Mucosa of descending colon (tissue), 3 donors: ENCODE results near the gene NMNAT3. TPM values are rescaled to one million over a fixed set of nuclear protein-coding genes. Genes with fewer than 3 reads are reported as not detected.
"Not testable (repeated sequence)": the region's sequence is repeated elsewhere in the genome, so short reads cannot be mapped to it uniquely, and the experiment has no call there.

ENCODE experiments used
- ATAC-seq: fragments of 200-7000 bp; cut with Tn5 transposase; one replicate; pipeline ENCODE4 v1.9.1; 2020; ENCODE audit warnings: mild to moderate bottlenecking, moderate library complexity
- DNase-seq, 3 donors: peaks; one replicate each; pipeline ENCODE4 v3.0.0-alpha.2; 2020
- H3K36me3 ChIP-seq: fragments of 200-600 bp; one replicate; pipeline ENCODE4 v1.8.0; 2021; ENCODE audit warnings: low read depth, mild to moderate bottlenecking
- H3K4me1 ChIP-seq: fragments of 200-600 bp; one replicate; pipeline ENCODE4 v1.8.0; 2021; ENCODE audit warnings: low read depth, mild to moderate bottlenecking
- H3K4me3 ChIP-seq: fragments of 200-600 bp; one replicate; pipeline ENCODE4 v1.8.0; 2021; ENCODE audit warnings: mild to moderate bottlenecking
- H3K9me3 ChIP-seq: fragments of 200-600 bp; one replicate; pipeline ENCODE4 v1.8.0; 2021; ENCODE audit warnings: mild to moderate bottlenecking
- CTCF ChIP-seq: fragments of 200-600 bp; IDR thresholded peaks from one replicate; pipeline ENCODE4 v1.8.0; 2022; ENCODE audit warnings: antibody characterized with exemption, mild to moderate bottlenecking
- intact Hi-C, 2 donors: fragments of 100-400 bp; cut with DNase I in 1 of 2; cut with micrococcal nuclease in 1 of 2; formaldehyde crosslinking; loops; one replicate each; pipeline versions ENCODE4 v1.11.0 to v1.11.1; 2022; cut with DNase I, micrococcal nuclease
- total RNA-seq, 3 donors: library from RNA; stranded (reverse); fragmentation: NEBNext Ultra II Directional in 2 of 3; extraction: Animal tissue kit (Norgen Biotek cat#: 25700) in 2 of 3; gene quantifications; one replicate each; pipeline versions ENCODE4 v1.2.1 to v1.2.4, GENCODE V29; 2021 to 2023
- donor health status: DM: no; HTN: no; CAD: no; lungs with moderate emphysema.
- donor health status: DM: no; HTN: no; CAD: no.
- donor health status: DM: no; HTN: yes; CAD: no.

The NMNAT3 gene
- total RNA-seq, 3 donors from 2014 or later: 7.9 to 11.9 (median 10.7) TPM

DNA sequence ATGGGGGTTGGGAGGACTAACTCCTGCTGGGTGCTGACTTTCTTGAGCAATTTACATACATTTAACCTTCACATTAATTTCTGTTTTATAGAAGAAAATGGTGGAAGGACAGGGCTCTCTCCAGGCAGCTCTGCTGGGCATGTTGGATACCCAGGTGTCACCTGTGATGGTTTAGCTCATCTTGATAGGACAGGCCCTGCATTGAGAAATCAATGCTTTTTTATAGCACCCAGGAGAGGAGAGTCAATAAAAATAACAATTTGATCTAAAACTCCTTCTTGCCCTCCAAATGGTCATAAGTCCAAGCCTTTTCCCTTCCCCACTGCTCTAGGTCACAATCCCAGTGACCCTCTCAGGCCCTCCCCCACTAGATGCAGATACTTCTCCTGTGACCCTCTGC is 90.0 kb downstream of the NMNAT3 start:
- Histone ChIP-seq H3K9me3 (no peaks in the 10 kb centered on the region), H3K4me3 (no peak overlapping the region), H3K36me3 (no peaks in the 10 kb centered on the region), H3K4me1 (no peaks in the 10 kb centered on the region)
- intact Hi-C loops: no loop called here
- no peak for ATAC-seq
- no peak for TF ChIP-seq CTCF
- no peak for DNase-seq

GRCh38 chr3:139586420-139587017 is 91.3 kb downstream of the NMNAT3 start:
- Histone ChIP-seq H3K9me3 (no peaks in the 10 kb centered on the region), H3K4me3 (no peak overlapping the region), H3K36me3 (no peaks in the 10 kb centered on the region), H3K4me1 (no peaks in the 10 kb centered on the region)
- no peak for DNase-seq
- TF ChIP-seq CTCF: no peak
- no peak for ATAC-seq
- intact Hi-C loops: no loop called here

GRCh38 chr3:139585820-139586219 is 92.0 kb downstream of the NMNAT3 start:
- Histone ChIP-seq H3K4me3 (no peak overlapping the region), H3K4me1 (no peaks in the 10 kb centered on the region), H3K36me3 (no peaks in the 10 kb centered on the region), H3K9me3 (no peaks in the 10 kb centered on the region)
- intact Hi-C loops: no loop called here
- DNase-seq (no peak), ATAC-seq (no peak)
- no peak for TF ChIP-seq CTCF

DNA sequence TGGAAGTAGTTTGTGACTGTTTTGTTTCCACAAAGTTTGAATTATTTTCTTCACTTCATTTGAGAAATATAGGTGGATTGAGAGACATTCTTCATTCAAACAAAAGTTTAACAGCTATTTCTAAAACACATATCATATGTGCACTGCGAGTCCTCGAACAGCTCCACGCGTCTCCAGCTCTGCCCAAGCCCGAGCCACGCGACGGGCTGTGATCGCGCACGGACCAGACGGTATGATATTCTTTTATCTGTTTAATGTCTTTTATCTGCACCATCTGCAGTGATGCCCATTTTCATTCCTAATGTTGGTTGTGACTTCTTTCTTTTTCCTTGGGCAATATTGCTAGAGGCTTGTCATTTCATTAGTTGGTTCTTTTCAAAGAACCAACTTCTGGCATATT is 94.1 kb downstream of the NMNAT3 start:
- H3K4me3 ChIP-seq, H3K9me3 ChIP-seq, DNase-seq, H3K4me1 ChIP-seq, intact Hi-C loops, ATAC-seq, H3K36me3 ChIP-seq: not testable (repeated sequence)

GRCh38 chr3:139578783-139579182 is 99.0 kb downstream of the NMNAT3 start:
- TF ChIP-seq CTCF: no peak
- Histone ChIP-seq H3K4me1 (no peaks in the 10 kb centered on the region), H3K36me3 (no peaks in the 10 kb centered on the region)

GRCh38 chr3:139577909-139578308 is 99.9 kb downstream of the NMNAT3 start:
- no peak for TF ChIP-seq CTCF
- intact Hi-C loops: no loop called here
- DNase-seq (no peak), ATAC-seq (no peak)
- H3K36me3 ChIP-seq: no peaks in the 10 kb centered on the region
- no peaks in the 10 kb centered on the region for H3K4me1 ChIP-seq
- no peak overlapping the region for H3K4me3 ChIP-seq
- no peaks in the 10 kb centered on the region for H3K9me3 ChIP-seq

More at GRCh38 chr3:139578783-139579182, 99.0 kb downstream of the NMNAT3 start:
- intact Hi-C loops: no loop called here
- H3K4me3 ChIP-seq: no peak overlapping the region
- H3K9me3 ChIP-seq: no peaks in the 10 kb centered on the region
- DNase-seq (no peak), ATAC-seq (no peak)
